ENCODE measurements around the gene PAOX.

The PAOX gene

DNA sequence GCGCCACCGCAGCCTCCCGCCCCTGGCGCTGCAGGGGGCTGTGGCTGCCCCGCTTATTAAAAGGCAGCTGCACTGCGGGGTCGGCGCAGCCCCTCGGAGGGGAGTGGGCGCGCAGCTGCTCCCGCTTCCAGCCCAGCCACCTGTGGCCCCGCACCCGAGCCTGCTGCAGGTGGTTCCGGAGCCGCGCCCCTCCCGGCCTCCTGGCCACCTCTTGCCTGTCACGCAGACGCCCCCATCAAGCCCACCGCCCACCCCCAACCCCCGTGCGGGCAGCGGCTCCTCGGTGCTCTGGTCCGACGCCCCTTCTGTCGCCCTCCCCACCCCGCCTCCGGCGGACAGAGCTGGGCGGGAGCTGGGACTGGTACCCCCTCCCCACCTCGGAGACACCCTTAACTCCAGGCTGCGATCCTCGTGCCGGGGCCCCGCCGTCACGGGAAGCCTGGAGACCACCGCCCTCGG lies 42.9 kb upstream of the PAOX start:
- TF ChIP-seq, protein P1, sequence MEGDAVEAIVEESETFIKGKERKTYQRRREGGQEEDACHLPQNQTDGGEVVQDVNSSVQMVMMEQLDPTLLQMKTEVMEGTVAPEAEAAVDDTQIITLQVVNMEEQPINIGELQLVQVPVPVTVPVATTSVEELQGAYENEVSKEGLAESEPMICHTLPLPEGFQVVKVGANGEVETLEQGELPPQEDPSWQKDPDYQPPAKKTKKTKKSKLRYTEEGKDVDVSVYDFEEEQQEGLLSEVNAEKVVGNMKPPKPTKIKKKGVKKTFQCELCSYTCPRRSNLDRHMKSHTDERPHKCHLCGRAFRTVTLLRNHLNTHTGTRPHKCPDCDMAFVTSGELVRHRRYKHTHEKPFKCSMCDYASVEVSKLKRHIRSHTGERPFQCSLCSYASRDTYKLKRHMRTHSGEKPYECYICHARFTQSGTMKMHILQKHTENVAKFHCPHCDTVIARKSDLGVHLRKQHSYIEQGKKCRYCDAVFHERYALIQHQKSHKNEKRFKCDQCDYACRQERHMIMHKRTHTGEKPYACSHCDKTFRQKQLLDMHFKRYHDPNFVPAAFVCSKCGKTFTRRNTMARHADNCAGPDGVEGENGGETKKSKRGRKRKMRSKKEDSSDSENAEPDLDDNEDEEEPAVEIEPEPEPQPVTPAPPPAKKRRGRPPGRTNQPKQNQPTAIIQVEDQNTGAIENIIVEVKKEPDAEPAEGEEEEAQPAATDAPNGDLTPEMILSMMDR (IDR thresholded peaks at IDR 0.05; ENCODE audit: low read depth, low read length, missing control alignments): no peak
- no peak for DNase-seq (ENCODE audit: low read depth)
- in situ Hi-C loops (cut with HindIII; ENCODE audit: low sequenced_read_pairs): no loop called here
- H3K4me3 ChIP-seq (ENCODE audit: low read depth, low read length): no peak overlapping the region

DNA sequence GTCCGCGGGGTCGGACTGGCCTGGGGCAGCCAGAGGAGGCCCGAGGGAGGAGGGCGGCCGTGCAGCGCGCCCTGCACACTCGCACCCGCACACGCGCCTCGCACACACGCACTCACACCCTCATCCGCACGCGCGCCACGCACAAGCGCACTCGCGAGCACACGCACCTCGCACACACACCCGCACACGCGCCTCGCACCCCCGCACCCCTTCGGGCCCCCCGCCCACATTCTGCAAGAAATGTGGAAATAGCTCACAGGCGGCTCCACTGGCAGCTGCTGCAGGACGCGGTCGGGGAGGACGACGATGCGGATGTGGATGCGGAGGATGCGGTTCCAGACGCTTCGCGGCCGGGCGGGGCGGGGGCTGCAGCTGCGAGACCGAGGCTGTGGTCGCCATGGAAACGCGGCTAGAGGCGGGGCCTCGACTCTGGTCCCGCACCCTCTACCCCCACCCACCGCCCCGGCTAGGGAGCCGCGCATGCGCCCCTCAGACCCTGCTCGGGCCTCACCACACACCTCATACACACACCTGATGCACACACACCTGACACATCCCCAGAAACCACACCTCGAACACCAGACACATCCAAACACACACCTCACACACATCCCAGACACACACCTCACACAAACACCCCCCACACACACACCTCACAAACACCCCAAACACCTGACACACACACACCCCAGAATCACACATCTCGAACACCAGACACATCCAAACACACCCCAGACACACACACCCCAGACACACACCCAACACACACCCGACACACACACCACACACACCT lies 42.3 kb upstream of the PAOX start, which contains the start of gene CALY:
Gene CALY, minus strand, starts transcription at position 320 of the 793 bp plus-strand sequence. CDS start 7,907 bp downstream, outside the sequence.
- no peak for DNase-seq (ENCODE audit: low read depth)
- in situ Hi-C loops (cut with HindIII; ENCODE audit: low sequenced_read_pairs): no loop called here
- TF ChIP-seq, protein P1 (IDR thresholded peaks at IDR 0.05; ENCODE audit: low read depth, low read length, missing control alignments): no peak
- no peak within 1 kb of the TSS for H3K4me3 ChIP-seq (ENCODE audit: low read depth, low read length)

- no peak overlapping the region for H3K4me3 ChIP-seq (ENCODE audit: low read depth, low read length)
- TF ChIP-seq, protein P1 (IDR thresholded peaks at IDR 0.05; ENCODE audit: low read depth, low read length, missing control alignments): no peak
- in situ Hi-C loops (cut with HindIII; ENCODE audit: low sequenced_read_pairs): no loop called here
- no peak for DNase-seq (ENCODE audit: low read depth)
Measured at GRCh38 chr10:133337370-133337725, 41.7 kb upstream of the PAOX start.

- TF ChIP-seq, protein P1 (IDR thresholded peaks at IDR 0.05; ENCODE audit: low read depth, low read length, missing control alignments): no peak
- no peak for DNase-seq (ENCODE audit: low read depth)
- H3K4me3 ChIP-seq (ENCODE audit: low read depth, low read length): no peak overlapping the region
- in situ Hi-C loops (cut with HindIII; ENCODE audit: low sequenced_read_pairs): no loop called here
Measured at GRCh38 chr10:133338080-133339071, 40.7 kb upstream of the PAOX start.

DNA sequence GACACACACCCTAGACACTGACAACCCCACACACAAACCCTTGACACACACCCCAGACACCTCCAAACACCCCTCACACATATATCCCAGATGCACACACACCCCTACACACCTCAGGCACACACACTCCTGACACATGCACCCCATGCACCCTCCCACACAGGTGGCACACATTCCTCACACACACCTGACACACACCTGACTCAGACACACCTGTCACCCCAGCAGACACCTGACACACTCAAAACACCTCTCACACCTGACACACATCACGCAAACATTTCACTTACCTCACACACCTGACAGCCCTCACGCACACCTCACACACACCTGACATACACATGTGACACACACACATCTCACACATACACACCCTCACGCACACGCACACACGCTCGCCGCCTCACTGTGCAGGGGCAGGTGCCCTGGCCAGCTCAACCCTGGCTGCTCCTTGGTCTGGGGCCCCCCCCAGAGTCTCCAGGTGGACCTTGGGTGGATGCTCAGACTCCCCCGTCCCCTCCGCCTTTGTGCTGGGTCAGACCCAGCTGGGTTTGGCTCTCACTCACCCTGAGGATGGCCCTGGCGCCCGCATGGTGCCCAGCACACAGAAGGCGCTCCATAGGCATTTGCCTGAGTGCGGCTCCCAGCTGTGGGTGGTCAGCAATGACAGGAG lies 39.2 kb upstream of the PAOX start:
- DNase-seq (ENCODE audit: low read depth): no peak
- in situ Hi-C loops (cut with HindIII; ENCODE audit: low sequenced_read_pairs): no loop called here
- TF ChIP-seq, protein P1 (IDR thresholded peaks at IDR 0.05; ENCODE audit: low read depth, low read length, missing control alignments): no peak
- H3K4me3 ChIP-seq (ENCODE audit: low read depth, low read length): no peak overlapping the region

- in situ Hi-C loops (cut with HindIII; ENCODE audit: low sequenced_read_pairs): no loop called here
- no peak for DNase-seq (ENCODE audit: low read depth)
- TF ChIP-seq, protein P1 (IDR thresholded peaks at IDR 0.05; ENCODE audit: low read depth, low read length, missing control alignments): no peak
- H3K4me3 ChIP-seq (ENCODE audit: low read depth, low read length): no peak overlapping the region
Measured at GRCh38 chr10:133341983-133342382, 37.1 kb upstream of the PAOX start.

Measured in astrocyte of the cerebellum (primary cell).